PFSK-1 (cell line): ENCODE results near the gene TENT5C.

Source experiments
- FOXP2 ChIP-seq: optimal IDR thresholded peaks from 2 replicates; pipeline ENCODE3; 2011; ENCODE audit warnings: borderline replicate concordance, control low read depth, inconsistent platforms; ENCODE audit not compliant: insufficient read depth; ENCODE audit errors: extremely low read length, extremely low read depth
- POLR2AphosphoS5 ChIP-seq: IDR thresholded peaks from 2 replicates; pipeline ENCODE4 v1.6.1; 2012; ENCODE audit warnings: low read depth, mild to moderate bottlenecking, control low read depth, low read length, moderate library complexity
- SIN3A ChIP-seq: IDR thresholded peaks from 2 replicates; pipeline ENCODE4 v1.6.1; 2012; ENCODE audit warnings: mild to moderate bottlenecking, low read length, moderate library complexity, borderline replicate concordance; ENCODE audit not compliant: insufficient read depth
- TAF1 ChIP-seq: IDR thresholded peaks from 2 replicates; pipeline ENCODE4 v1.6.1; 2012; ENCODE audit warnings: low read length, control low read depth, borderline replicate concordance; ENCODE audit not compliant: insufficient read depth
- TF ChIP-seq, protein P1 (sequence below), 2 experiments: IDR thresholded peaks; 2 replicates each; pipeline versions ENCODE4 v1.6.1 to v1.8.0; 2011 to 2012; ENCODE audit warnings: low read depth in 2 of 2, low read length in 2 of 2, control low read depth in 1 of 2, inconsistent platforms in 1 of 2, mild to moderate bottlenecking in 1 of 2, moderate library complexity in 1 of 2; ENCODE audit not compliant: insufficient read depth in 1 of 2

TENT5C gene

DNA sequence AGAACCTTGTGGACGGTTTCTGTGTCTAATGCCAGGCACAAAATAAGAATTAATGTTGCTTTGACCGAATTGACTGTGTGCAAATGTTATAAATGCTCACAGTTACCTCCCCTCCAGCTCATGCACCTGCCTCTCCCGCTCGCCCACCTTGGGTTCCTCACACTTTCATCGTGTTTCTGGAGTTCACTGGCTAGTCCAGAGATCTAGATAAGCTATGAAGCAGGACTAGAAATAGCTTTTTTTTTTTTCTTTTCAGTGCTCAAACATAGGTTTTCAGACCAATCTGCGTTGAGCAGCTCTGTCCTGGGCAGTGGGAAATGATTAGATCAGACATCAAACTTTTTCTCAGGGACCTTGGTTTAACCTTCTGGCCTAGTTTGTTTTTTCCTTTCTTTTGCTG lies 11.1 kb downstream of the TENT5C start:
- no peak for TF ChIP-seq POLR2AphosphoS5
- TF ChIP-seq, protein P1, sequence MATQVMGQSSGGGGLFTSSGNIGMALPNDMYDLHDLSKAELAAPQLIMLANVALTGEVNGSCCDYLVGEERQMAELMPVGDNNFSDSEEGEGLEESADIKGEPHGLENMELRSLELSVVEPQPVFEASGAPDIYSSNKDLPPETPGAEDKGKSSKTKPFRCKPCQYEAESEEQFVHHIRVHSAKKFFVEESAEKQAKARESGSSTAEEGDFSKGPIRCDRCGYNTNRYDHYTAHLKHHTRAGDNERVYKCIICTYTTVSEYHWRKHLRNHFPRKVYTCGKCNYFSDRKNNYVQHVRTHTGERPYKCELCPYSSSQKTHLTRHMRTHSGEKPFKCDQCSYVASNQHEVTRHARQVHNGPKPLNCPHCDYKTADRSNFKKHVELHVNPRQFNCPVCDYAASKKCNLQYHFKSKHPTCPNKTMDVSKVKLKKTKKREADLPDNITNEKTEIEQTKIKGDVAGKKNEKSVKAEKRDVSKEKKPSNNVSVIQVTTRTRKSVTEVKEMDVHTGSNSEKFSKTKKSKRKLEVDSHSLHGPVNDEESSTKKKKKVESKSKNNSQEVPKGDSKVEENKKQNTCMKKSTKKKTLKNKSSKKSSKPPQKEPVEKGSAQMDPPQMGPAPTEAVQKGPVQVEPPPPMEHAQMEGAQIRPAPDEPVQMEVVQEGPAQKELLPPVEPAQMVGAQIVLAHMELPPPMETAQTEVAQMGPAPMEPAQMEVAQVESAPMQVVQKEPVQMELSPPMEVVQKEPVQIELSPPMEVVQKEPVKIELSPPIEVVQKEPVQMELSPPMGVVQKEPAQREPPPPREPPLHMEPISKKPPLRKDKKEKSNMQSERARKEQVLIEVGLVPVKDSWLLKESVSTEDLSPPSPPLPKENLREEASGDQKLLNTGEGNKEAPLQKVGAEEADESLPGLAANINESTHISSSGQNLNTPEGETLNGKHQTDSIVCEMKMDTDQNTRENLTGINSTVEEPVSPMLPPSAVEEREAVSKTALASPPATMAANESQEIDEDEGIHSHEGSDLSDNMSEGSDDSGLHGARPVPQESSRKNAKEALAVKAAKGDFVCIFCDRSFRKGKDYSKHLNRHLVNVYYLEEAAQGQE (IDR thresholded peaks at IDR 0.05; ENCODE audit: insufficient read depth in 1 of 2, low read depth in 2 of 2, low read length in 2 of 2), result no peak
- TF ChIP-seq SIN3A, result no peak
- no peak for TF ChIP-seq TAF1
- TF ChIP-seq FOXP2, result no peak

DNA sequence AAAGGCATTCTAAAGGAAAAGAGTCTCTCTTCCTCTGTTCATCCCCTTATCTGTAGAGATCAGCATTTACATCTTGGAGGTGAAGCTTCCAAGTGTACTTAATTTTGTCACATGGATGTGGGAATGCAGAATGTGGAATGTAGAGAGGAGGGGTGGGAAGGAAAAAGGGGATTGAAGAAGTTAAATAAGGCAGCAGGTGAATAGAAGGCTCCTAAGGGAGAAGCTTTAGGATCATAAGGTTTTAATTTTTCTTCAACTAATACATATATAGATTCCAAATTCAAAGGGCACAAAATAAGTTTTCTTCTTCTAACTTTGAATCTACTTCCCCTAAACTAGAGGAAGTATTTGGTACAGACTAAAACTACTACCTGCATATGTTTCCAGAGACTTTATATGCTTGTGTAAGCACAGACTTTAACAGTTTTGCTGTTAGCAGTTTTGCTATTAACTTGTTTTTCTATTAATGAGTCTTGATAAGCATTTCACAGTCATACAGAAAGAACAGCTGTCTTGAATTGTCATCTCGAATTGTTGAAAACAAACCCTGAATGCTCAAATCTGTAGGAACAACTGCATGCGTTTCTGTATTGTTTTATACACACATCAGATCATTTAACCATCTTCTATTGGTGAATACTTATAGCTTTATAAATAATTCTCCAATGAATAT lies 12.7 kb downstream of the TENT5C start:
- TF ChIP-seq SIN3A (no peak), FOXP2 (no peak), TAF1 (no peak), POLR2AphosphoS5 (no peak)
- TF ChIP-seq, protein P1 (IDR thresholded peaks at IDR 0.05; ENCODE audit: insufficient read depth in 1 of 2, low read depth in 2 of 2, low read length in 2 of 2), result no peak

GRCh38 chr1:117620440-117620839 lies 14.6 kb downstream of the TENT5C start:
- TF ChIP-seq FOXP2 (no peak), TAF1 (no peak), SIN3A (no peak), POLR2AphosphoS5 (no peak)
- TF ChIP-seq, protein P1 (IDR thresholded peaks at IDR 0.05; ENCODE audit: insufficient read depth in 1 of 2, low read depth in 2 of 2, low read length in 2 of 2), result no peak

GRCh38 chr1:117621316-117621715 lies 15.5 kb downstream of the TENT5C start:
- no peak for TF ChIP-seq TAF1
- TF ChIP-seq, protein P1 (IDR thresholded peaks at IDR 0.05; ENCODE audit: insufficient read depth in 1 of 2, low read depth in 2 of 2, low read length in 2 of 2), result no peak
- no peak for TF ChIP-seq POLR2AphosphoS5
- no peak for TF ChIP-seq FOXP2
- TF ChIP-seq SIN3A, result no peak

DNA sequence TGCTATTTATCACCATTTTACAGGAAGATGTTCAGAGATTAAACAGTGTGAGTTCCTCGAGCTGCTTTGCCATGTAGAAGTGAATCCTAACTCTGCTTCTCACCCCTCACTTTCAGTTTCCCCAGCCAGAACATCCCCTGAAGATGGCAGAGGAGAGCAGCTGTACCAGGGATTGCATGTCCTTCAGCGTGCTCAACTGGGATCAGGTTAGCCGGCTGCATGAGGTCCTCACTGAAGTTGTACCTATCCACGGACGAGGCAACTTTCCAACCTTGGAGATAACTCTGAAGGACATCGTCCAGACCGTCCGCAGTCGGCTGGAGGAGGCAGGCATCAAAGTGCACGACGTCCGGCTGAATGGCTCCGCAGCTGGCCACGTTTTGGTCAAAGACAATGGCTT lies 16.9 kb downstream of the TENT5C start:
- TF ChIP-seq TAF1 (no peak), FOXP2 (no peak), SIN3A (no peak)
